ENCODE measurements around the gene FLNA.
A peak's percentile ranks its signal among the peaks of the same experiment; 100 is the strongest.

DNA sequence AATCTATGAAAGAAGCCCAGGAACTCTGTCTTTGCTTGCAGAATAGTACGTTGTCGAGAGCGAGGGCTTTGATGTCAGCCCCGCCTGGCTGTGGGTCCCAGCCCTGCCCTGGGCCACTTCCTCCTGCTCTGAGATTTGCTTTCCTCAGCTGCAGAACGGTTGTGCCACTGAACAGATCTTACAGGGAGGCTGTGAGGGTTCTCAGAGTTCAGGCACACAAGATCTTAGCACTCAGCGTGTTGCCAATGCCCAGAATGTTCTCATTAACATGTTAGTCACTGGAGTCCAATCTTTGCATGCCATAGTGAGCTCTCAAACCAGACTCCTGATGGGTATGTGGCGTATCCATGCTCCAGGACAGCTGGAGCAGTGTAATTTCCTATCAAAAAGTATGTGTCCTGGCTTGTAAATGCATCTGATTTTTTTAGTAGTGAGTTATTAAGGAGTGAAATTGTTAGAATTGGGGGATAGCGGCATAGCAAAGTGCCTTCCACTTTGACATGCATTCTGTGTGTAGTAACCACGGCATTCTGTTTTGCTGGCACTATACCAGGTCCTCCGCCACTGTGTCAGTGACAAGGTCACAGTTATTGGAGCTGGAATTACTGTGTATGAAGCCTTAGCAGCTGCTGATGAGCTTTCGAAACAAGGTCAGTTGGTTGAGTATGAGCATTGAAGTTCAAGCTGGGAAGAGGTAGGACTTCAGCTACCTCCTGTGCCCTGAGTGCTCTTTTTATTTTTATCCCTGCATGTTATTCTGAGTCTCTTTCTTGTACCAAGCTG lies 47.2 kb downstream of the FLNA start:
- peak in 1 of 3 donors; percentile 35 for TF ChIP-seq POLR2AphosphoS5 (IDR thresholded peaks at IDR 0.05)
- TF ChIP-seq, protein P1, sequence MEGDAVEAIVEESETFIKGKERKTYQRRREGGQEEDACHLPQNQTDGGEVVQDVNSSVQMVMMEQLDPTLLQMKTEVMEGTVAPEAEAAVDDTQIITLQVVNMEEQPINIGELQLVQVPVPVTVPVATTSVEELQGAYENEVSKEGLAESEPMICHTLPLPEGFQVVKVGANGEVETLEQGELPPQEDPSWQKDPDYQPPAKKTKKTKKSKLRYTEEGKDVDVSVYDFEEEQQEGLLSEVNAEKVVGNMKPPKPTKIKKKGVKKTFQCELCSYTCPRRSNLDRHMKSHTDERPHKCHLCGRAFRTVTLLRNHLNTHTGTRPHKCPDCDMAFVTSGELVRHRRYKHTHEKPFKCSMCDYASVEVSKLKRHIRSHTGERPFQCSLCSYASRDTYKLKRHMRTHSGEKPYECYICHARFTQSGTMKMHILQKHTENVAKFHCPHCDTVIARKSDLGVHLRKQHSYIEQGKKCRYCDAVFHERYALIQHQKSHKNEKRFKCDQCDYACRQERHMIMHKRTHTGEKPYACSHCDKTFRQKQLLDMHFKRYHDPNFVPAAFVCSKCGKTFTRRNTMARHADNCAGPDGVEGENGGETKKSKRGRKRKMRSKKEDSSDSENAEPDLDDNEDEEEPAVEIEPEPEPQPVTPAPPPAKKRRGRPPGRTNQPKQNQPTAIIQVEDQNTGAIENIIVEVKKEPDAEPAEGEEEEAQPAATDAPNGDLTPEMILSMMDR (IDR thresholded peaks at IDR 0.05 in 8 of 11, conservative IDR thresholded peaks at IDR 0.05 in 3 of 11), result peak in 3 of 11 experiments; percentile 8 to 30 (median 18)
- TF ChIP-seq POLR2A (IDR thresholded peaks at IDR 0.05), result no peak
